GM12875 (cell line): ENCODE measurements around the gene METTL26.
A peak's percentile ranks its signal among the peaks of the same experiment; 100 is the strongest.

Source experiments
- H3K4me3 ChIP-seq: one replicate; pipeline ENCODE4 v1.5.1; 2011; ENCODE audit warnings: low read depth, low read length, control low read depth
- TF ChIP-seq, protein P1 (sequence below): IDR thresholded peaks from 2 replicates; pipeline ENCODE4 v1.5.1; 2011; ENCODE audit warnings: low read depth, mild to moderate bottlenecking, control low read depth, inconsistent platforms, low read length, moderate library complexity, borderline replicate concordance; ENCODE audit not compliant: insufficient read depth

Gene METTL26

DNA sequence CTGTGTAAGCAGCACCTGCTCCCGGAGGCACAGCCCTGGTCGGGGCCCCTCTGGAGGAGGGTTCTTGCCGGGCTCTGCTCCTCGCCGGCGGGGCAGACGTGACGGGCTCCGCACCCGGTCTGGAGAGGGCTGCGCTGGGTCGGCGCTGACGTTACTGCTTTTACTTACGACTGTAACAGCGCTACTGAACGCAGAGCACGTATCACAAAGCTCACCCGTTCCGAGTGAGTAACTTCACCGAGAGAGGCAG lies 47.5 kb downstream of the METTL26 start:
- TF ChIP-seq, protein P1, sequence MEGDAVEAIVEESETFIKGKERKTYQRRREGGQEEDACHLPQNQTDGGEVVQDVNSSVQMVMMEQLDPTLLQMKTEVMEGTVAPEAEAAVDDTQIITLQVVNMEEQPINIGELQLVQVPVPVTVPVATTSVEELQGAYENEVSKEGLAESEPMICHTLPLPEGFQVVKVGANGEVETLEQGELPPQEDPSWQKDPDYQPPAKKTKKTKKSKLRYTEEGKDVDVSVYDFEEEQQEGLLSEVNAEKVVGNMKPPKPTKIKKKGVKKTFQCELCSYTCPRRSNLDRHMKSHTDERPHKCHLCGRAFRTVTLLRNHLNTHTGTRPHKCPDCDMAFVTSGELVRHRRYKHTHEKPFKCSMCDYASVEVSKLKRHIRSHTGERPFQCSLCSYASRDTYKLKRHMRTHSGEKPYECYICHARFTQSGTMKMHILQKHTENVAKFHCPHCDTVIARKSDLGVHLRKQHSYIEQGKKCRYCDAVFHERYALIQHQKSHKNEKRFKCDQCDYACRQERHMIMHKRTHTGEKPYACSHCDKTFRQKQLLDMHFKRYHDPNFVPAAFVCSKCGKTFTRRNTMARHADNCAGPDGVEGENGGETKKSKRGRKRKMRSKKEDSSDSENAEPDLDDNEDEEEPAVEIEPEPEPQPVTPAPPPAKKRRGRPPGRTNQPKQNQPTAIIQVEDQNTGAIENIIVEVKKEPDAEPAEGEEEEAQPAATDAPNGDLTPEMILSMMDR = no peak
- H3K4me3 ChIP-seq = peak overlapping the region; percentile 68

DNA sequence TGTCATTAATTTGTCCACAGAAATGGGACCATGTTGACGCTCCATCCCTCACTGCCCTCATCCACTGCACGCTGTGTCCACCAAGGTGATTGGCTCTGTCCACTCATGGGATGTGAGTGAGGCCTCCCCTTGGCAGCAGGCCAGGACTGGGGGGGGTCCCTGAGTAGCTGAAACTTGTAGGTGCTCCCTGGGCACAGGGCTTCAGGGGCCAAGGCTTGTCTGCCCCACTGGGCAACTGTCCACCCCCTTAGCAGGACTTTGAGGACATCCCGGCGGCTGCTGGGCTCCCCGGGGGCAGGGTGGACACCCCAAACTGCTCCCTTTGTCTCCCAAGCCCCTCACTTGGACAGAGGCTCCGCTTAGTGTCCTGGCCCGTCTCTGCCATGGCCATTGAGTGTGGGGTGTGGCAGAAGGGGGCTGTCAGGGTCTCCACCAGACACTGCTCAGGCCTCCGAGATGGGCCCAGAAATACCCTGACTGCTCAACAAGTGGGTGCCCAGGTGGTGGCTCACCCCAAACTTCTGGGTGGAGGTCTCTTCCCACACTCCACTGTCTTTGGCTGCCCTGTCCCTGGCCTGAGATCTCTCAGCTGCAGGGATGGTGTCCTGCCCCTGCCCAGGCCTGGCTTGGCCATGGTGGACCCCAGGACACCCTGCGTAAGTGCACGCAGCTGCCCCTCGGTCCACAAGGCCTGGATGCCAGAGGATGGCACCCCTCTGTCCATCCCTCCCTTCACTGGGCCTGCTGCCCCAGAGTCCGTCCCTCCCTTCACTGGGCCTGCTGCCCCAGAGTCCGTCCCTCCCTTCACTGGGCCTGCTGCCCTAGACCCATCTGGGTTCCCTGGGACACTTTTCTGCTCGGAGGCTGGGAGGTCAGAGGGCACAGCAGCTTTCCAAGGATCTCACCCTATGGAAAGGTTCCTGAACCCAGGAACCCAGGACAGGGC lies 49.2 kb downstream of the METTL26 start:
- TF ChIP-seq, protein P1 = no peak
- H3K4me3 ChIP-seq = no peak overlapping the region

DNA sequence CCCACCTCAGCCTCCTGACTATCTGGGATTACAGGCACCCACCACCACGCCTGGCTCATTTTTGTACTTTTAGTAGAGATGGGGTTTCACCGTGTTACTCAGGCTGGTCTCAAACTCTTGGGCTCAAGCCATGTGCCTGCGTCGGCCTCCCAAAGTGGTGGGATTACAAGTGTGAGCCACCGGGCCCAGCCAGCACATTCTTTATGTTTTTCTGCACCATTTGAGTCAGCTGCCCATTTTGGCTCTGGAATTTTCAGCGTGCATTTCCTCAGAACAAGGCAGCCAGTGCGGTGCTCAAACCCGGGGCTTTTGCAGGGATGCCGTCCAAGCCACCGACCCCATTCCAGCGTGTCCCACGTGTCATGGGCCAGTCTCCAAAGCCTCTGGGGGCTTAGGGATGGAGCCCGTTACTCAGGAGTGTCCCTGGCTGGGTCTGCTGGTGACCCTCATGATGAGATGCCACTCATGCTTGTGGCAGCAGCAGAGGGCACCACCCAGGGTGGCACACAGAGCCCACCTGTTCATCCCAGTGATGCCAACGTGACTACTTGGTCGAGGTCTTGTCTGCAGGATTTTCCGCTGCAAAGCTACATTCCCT lies 50.0 kb downstream of the METTL26 start:
- TF ChIP-seq, protein P1 = no peak
- no peak overlapping the region for H3K4me3 ChIP-seq

DNA sequence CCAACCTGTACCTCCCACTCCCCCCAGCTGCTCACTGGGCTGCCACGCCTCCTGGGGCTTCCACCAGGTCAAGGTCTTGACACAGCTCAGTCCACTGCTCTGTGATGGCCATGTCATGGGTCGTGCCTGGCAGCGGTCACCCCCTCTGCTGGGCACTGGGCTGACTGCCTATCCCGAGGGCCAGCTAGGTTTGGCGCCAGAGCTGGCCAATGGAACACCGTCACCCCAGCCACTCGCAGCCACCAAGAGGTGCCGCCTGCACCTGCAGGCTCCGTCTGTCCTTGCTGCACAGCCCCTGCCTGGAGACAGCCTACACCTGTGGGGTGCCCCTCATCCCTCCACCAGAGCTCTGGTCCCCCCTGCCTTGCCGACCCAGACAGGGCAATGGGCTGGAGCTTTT lies 50.8 kb downstream of the METTL26 start:
- H3K4me3 ChIP-seq = no peak overlapping the region
- TF ChIP-seq, protein P1 = no peak
